PC-9 (cell line): ENCODE measurements around the gene FLVCR1.

Experiments
- EZH2 ChIP-seq: fragments of 200-600 bp; sonication (generic); IDR thresholded peaks from 2 replicates; pipeline ENCODE4 v1.8.0; 2017; ENCODE audit warnings: antibody characterized with exemption, low read depth
- TF ChIP-seq, protein P1 (sequence below): fragments of 200-600 bp; sonication (generic); conservative IDR thresholded peaks from 2 replicates; pipeline ENCODE4 v1.6.1; 2017; ENCODE audit warnings: mixed run types, antibody characterized with exemption, mild to moderate bottlenecking, moderate library complexity

DNA sequence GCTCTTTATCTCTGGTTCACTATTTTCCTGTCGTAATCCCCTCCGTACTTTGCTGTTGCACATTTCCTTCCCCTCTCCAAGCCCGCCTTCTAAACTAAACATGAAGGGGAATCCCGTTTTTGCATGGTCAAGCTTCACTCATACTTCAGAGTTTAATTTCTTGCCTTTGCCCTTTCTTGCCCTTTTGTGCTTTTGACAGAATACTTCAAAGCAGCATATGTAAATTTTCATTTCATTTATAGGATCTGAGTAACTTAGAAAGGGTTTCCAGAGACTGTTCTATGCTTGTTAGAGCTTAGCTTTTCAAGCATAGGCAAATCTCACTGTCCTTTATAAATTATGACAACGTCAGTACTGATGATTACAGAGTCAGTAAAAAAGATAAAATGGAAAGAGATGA, 38.3 kb upstream of the FLVCR1 start:
- TF ChIP-seq, protein P1, sequence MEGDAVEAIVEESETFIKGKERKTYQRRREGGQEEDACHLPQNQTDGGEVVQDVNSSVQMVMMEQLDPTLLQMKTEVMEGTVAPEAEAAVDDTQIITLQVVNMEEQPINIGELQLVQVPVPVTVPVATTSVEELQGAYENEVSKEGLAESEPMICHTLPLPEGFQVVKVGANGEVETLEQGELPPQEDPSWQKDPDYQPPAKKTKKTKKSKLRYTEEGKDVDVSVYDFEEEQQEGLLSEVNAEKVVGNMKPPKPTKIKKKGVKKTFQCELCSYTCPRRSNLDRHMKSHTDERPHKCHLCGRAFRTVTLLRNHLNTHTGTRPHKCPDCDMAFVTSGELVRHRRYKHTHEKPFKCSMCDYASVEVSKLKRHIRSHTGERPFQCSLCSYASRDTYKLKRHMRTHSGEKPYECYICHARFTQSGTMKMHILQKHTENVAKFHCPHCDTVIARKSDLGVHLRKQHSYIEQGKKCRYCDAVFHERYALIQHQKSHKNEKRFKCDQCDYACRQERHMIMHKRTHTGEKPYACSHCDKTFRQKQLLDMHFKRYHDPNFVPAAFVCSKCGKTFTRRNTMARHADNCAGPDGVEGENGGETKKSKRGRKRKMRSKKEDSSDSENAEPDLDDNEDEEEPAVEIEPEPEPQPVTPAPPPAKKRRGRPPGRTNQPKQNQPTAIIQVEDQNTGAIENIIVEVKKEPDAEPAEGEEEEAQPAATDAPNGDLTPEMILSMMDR: no peak
- TF ChIP-seq EZH2: no peak
